OCI-LY1 (cell line): ENCODE data around the gene AGFG2.

ENCODE experiments used
- EZH2 ChIP-seq: fragments of 200-600 bp; sonication (generic), shearing (Covaris generic); IDR thresholded peaks from 2 replicates; pipeline ENCODE4 v1.8.0; 2017; ENCODE audit warnings: borderline replicate concordance, mixed run types, mild to moderate bottlenecking, antibody characterized with exemption, low read length, moderate library complexity, mixed read lengths
- TF ChIP-seq, protein P1 (sequence below): fragments of 200-600 bp; sonication (generic), shearing (Covaris generic); IDR thresholded peaks from 2 replicates; pipeline ENCODE4 v1.5.1; 2017; ENCODE audit warnings: mild to moderate bottlenecking, antibody characterized with exemption, low read length, moderate library complexity, mixed read lengths

DNA sequence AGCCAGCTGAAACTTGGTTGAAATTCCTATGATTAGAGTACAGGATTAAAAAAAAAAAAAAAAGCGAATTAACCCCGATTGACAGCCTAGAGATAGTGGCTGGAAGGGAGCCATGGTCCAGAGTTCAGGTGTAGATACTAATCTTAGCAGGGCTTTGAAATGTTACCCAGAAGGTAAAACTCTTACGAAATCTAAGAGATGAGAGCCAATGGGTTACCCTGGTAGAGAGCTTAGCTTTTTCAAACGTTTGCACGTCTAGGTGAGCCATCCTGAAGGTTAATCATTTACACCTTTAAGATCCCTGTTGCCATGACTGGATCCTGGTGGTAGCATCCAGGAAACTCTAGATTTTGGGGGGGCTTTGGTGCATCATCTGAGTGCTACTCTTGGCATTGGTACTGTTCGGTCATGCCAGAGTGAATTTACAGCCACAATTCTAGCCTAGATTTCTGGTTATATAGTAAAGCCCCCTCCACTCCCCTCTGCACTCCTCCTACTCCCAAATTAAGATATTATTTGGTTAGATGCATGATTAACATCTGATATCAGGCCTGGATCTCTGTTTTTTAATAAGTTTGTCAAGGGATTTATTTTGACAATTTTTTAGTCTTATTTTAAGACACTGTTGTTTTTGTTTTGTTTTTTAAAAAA is 1.2 kb downstream of the AGFG2 start:
- TF ChIP-seq, protein P1, sequence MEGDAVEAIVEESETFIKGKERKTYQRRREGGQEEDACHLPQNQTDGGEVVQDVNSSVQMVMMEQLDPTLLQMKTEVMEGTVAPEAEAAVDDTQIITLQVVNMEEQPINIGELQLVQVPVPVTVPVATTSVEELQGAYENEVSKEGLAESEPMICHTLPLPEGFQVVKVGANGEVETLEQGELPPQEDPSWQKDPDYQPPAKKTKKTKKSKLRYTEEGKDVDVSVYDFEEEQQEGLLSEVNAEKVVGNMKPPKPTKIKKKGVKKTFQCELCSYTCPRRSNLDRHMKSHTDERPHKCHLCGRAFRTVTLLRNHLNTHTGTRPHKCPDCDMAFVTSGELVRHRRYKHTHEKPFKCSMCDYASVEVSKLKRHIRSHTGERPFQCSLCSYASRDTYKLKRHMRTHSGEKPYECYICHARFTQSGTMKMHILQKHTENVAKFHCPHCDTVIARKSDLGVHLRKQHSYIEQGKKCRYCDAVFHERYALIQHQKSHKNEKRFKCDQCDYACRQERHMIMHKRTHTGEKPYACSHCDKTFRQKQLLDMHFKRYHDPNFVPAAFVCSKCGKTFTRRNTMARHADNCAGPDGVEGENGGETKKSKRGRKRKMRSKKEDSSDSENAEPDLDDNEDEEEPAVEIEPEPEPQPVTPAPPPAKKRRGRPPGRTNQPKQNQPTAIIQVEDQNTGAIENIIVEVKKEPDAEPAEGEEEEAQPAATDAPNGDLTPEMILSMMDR = no peak
- no peak for TF ChIP-seq EZH2
